Uterus (tissue), 2 donors: ENCODE results near the gene GREB1.

Source experiments
- POLR2A ChIP-seq, 2 donors: fragments of 450-650 bp; IDR thresholded peaks; one replicate each; pipeline ENCODE4 v1.6.1; 2016; ENCODE audit warnings: antibody characterized with exemption in 2 of 2, mild to moderate bottlenecking in 1 of 2, moderate library complexity in 1 of 2
- TF ChIP-seq, protein P1 (sequence below), 4 experiments: fragments of 200-600 bp in 2 of 4; fragments of 450-650 bp in 2 of 4; sonication (generic) in 2 of 4; IDR thresholded peaks; one replicate each; pipeline ENCODE4 v1.5.1; 2016 to 2019; ENCODE audit warnings: antibody characterized with exemption in 4 of 4, mild to moderate bottlenecking in 2 of 4, moderate library complexity in 1 of 4

DNA sequence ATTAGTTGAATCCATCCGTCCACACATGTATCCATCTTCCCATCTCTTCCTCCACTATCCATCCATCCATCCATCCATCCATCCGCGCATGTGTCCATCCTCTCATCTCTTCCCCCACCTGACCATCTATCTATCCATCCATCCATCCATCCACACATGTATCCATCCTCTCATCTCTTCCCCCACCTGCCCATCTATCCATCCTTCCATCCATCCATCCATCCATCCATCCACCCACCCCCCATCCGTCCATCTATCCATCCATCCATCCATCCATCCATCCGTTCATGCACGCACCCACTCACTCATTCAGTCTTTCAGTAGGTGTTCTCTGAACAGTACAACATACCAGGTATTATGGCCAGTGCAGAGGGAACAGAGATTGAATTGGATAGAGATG, 18.9 kb upstream of the GREB1 start:
- TF ChIP-seq, protein P1, sequence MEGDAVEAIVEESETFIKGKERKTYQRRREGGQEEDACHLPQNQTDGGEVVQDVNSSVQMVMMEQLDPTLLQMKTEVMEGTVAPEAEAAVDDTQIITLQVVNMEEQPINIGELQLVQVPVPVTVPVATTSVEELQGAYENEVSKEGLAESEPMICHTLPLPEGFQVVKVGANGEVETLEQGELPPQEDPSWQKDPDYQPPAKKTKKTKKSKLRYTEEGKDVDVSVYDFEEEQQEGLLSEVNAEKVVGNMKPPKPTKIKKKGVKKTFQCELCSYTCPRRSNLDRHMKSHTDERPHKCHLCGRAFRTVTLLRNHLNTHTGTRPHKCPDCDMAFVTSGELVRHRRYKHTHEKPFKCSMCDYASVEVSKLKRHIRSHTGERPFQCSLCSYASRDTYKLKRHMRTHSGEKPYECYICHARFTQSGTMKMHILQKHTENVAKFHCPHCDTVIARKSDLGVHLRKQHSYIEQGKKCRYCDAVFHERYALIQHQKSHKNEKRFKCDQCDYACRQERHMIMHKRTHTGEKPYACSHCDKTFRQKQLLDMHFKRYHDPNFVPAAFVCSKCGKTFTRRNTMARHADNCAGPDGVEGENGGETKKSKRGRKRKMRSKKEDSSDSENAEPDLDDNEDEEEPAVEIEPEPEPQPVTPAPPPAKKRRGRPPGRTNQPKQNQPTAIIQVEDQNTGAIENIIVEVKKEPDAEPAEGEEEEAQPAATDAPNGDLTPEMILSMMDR (IDR thresholded peaks at IDR 0.05) = no peak
- no peak for TF ChIP-seq POLR2A (IDR thresholded peaks at IDR 0.05)
